Stimulated activated effector memory CD8-positive, alpha-beta T cell treated with anti-CD3 and anti-CD28 coated beads, Interleukin-12 subunit alpha, Interleukin-12 subunit beta, amount 100 ng/mL, for 72 hours (primary cell): Measurements from ENCODE around the gene KCND3.

Experiments
- ATAC-seq: fragments of 150-1000 bp; cut with Tn5 transposase; 2 replicates; pipeline ENCODE4 v1.10.0; 2021
- DNase-seq, 2 donors: peaks; one replicate each; pipeline ENCODE4 v3.0.0; 2021 to 2022; ENCODE audit warnings: low spot score in 2 of 2
- H3K27ac Mint-ChIP-seq: one replicate; pipeline ENCODE4 v1.8.0; 2022; ENCODE audit warnings: mild to moderate bottlenecking, mixed read lengths
- H3K36me3 Mint-ChIP-seq: one replicate; pipeline ENCODE4 v1.8.0; 2022; ENCODE audit warnings: mild to moderate bottlenecking, mixed read lengths
- H3K4me1 Mint-ChIP-seq: one replicate; pipeline ENCODE4 v1.8.0; 2022; ENCODE audit warnings: mixed read lengths
- H3K4me3 Mint-ChIP-seq: one replicate; pipeline ENCODE4 v1.8.0; 2022; ENCODE audit warnings: mild to moderate bottlenecking, mixed read lengths
- H3K9me3 Mint-ChIP-seq: one replicate; pipeline ENCODE4 v1.8.0; 2022; ENCODE audit warnings: mixed read lengths

KCND3 gene

DNA sequence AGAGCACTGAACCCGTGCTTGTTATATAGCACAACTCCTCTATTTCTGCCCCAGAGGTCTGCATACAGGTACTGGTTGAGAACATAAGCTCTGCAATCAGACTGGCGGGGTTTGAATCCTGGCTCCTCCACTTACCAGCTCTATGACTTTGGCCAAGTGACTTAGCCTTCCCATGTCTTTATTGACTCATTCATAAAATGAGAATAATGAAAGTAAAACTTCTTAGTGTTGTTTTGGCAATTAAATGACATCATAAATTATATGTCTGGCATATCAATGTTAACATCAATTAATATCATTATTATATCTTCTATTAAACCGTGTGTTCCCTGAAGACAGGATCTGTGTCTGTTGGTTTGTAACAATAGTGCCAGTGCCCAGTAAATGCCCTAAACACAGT is 254.6 kb downstream of the KCND3 start:
- Mint-ChIP-seq H3K4me3 (no peak overlapping the region), H3K36me3 (no peaks in the 10 kb centered on the region), H3K4me1 (peaks cover 28% of the 10 kb centered on the region)

DNA sequence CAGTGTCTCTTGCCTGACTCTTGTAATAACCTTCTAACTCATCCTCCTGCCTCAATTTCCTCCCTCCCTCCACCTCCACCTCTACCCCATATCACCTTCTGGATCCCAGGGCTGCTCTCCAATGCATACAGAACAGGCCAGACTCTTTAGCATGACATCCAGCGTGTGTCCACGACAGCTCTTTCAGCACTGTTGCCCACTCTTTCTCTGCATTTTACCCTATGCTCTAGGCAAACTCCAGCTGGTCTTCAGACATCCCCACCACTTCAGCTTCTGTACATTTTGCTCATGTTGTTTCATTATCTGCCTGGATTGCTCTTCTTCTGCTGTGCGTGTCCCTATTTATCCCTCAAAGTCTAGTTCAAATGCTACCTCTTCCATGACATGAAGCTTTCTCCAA is 255.0 kb downstream of the KCND3 start:
- no peak for ATAC-seq
- Mint-ChIP-seq H3K4me3 (no peak overlapping the region), H3K4me1 (peaks cover 25% of the 10 kb centered on the region), H3K9me3 (no peaks in the 10 kb centered on the region), H3K36me3 (no peaks in the 10 kb centered on the region), H3K27ac (no peak overlapping the region)
- no peak for DNase-seq

More for the DNA sequence above, 254.6 kb downstream of the KCND3 start:
- ATAC-seq (no peak), DNase-seq (no peak)
- Mint-ChIP-seq H3K27ac (no peak overlapping the region), H3K9me3 (no peaks in the 10 kb centered on the region)

DNA sequence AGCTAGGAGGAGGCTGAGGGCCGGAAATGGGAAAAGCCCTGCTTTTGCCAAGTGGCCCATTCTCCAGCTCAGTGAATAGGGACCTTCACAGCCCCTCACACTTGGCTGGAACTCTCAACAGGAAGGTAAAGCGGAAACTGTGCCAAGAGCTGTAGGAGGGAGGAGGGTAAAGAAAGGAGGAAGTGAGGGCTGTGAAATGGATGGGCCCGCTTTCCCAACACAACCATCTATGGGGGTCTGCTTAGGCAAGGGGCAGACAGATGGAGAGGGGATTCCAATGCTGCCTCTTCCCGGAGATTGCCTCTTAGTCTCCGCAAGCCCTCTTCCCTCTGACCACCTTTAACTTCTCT is 255.5 kb downstream of the KCND3 start:
- Mint-ChIP-seq H3K4me1 (peaks cover 23% of the 10 kb centered on the region), H3K9me3 (no peaks in the 10 kb centered on the region), H3K27ac (peak overlapping the region; percentile 11), H3K4me3 (no peak overlapping the region), H3K36me3 (no peaks in the 10 kb centered on the region)
- DNase-seq (no peak), ATAC-seq (no peak)

DNA sequence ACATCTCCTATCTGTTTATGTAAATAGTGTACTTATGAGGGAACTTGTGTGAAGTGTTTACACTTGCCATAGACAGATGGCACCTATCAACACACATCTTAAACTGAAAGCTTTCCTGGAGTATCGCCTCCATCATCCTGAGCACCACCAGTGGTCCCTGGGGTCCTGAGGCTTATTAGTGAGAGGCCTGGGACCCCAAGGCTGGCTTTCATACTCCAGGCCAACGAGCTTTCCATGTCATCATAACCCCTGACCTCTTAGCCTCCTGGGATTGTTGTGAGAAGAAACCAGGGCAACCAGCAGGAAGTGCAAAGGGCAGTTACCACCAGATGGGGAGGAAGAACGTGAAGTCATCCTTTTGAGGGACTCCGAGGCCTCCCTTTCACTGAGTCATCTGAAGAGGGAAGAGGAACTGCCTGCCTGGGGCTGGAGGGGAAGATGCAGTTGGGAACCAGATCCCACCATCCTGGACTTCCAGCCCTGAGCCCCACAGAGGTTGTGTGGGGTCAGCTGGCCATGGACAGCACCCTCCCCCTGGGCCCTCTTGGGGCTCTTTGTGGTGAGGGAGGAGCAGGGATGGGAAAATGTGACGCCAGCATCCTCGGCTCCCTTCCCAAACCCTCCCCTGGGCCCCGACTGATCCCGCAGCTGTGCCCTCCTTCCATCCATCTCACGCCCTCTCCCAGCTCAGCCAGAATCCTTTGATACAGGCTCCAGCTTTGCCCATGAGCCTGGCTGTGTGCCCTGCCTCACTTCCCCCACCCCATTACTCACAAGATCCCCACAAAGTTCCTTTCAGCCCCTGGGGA is 256.1 kb downstream of the KCND3 start:
- H3K4me1 Mint-ChIP-seq, result peaks cover 18% of the 10 kb centered on the region
- H3K36me3 Mint-ChIP-seq, result no peaks in the 10 kb centered on the region
- no peak overlapping the region for H3K4me3 Mint-ChIP-seq
- H3K9me3 Mint-ChIP-seq, result no peaks in the 10 kb centered on the region
- no peak for DNase-seq
- H3K27ac Mint-ChIP-seq, result peak overlapping the region; percentile 11
- ATAC-seq, result peak; percentile 65

DNA sequence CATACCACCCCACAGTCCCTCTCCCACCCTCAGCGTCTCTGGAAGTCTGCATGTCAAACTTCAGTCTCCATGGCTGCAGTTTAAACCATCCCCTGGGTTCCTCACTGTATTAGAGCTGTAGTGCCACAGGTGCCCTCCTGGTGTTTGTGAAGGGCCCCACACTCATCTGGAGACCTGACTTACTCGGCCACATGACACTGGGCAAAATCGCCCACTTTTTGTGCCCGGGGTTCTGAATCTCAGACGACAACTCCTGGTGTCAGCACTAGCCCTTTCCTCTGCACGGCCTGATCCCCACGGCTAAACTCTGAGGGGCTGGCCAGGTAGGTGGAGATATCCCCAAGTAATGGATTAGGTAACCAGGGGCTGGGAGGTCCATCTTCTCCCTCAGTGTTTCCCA is 256.8 kb downstream of the KCND3 start:
- Mint-ChIP-seq H3K9me3 (no peaks in the 10 kb centered on the region), H3K4me1 (peaks cover 12% of the 10 kb centered on the region), H3K27ac (no peak overlapping the region), H3K36me3 (peaks cover 5% of the 10 kb centered on the region), H3K4me3 (no peak overlapping the region)
- ATAC-seq (no peak), DNase-seq (no peak)

DNA sequence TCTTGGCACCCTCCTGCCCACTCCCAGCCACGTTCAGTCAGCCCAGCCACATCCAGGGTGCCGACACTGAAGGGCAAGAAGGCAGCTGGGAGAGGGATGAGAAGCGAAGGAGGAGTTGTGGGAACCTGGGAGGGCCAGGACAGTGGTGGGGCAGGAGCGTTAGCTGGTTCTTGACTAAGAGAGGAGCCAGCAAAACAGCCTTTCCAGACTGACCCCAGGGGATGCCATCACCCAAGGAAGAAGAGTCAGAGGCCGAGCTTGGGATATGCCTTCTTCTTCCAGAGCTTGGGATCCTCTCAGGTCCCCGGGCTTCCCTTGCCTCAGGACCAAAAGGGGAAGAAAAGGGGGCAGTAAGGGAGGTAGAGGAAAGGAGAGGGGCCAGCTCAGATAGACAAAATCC is 257.5 kb downstream of the KCND3 start:
- DNase-seq (no peak), ATAC-seq (no peak)
- Mint-ChIP-seq H3K27ac (no peak overlapping the region), H3K9me3 (no peaks in the 10 kb centered on the region), H3K4me1 (peaks cover 6% of the 10 kb centered on the region), H3K36me3 (peaks cover 5% of the 10 kb centered on the region), H3K4me3 (no peak overlapping the region)

DNA sequence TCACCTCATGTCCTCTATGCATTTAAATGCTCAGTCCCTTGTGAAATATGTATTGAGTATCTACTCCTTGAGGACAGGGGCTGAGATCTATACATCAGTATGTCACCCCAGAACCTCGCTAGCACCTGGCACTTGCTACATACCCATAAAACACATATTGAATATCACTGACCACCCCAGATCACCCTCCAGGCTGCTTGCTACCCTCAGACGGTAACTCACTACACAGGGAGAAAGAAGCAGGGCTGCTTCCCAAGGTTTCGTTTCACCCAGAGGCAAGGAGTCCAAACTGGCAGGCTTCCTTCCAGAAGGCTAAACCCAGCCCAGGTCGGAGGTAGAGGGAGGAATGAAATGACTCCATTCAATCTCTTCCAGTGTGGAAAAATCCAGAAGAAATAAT is 258.8 kb downstream of the KCND3 start:
- Mint-ChIP-seq H3K36me3 (peaks cover 11% of the 10 kb centered on the region), H3K4me3 (no peak overlapping the region), H3K4me1 (peaks cover 6% of the 10 kb centered on the region), H3K9me3 (no peaks in the 10 kb centered on the region), H3K27ac (no peak overlapping the region)
- no peak for DNase-seq
- no peak for ATAC-seq

DNA sequence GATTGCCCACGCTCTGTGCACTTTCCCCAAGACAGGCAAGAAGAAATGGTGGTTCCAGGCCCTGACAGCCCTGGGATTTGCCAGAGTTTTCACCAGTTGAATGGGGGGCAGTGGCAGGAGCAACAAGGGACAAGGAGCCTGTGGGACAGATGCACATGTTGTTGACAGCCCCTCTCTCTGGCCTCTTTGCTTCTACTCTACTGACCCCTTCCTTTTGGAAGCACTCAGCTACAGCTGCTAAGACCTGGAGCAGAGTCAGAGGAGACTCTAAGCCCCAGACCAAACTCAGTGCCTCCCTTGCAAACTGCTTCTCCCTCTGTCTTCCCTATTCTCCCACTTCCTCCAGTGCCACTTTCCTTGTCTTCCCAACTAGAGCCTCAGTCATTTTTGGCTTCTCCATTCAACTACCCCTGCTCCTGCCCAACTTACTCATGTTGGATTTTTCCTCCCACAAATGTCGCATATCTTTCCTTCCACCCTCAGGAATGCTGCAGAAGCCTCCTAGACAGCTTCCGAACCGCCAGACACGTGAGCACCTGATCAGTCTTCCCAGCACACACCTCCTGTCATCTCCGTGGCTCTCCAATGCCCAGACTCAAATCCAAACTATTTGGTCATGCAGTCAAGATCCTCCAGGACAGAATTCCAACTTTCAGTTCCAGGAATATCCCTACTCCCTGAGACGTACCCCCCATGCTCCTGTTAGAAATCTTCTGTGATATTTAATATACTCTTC is 259.4 kb downstream of the KCND3 start:
- H3K9me3 Mint-ChIP-seq, result no peaks in the 10 kb centered on the region
- ATAC-seq (no peak), DNase-seq (no peak)
- H3K27ac Mint-ChIP-seq, result no peak overlapping the region
- peaks cover 6% of the 10 kb centered on the region for H3K4me1 Mint-ChIP-seq
- peaks cover 11% of the 10 kb centered on the region for H3K36me3 Mint-ChIP-seq
- no peak overlapping the region for H3K4me3 Mint-ChIP-seq

DNA sequence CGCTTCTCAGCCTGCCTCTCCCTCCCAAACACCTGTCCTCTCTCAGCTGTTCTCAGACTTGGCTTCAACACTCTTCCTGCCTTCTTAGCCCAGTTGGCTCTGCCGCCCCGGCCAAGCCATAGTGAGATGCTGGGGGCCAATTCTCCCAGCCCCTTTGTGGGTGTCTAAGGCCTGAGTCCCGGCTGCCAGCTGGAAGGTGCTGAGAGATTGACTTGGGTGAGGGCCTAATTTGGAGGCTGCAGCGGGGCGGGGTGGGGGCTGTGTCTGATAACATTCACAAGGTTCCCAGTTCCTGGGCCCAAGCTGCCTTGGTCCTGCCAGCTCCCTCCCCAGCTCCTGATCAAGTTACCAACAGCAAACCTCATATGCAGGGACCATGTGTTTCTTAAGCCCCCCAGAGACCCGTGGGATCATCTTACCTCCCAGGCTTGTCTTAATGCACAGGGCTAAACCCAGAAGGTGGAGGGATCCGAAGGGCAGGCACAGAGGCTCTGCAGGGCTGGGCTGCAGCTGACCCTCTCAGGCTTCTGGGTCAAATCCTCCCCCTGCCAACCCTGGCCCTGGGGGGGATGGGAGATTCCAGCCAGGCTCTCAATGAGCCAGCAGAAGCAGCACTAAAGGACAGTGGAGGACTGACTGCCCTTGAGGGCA is 260.1 kb downstream of the KCND3 start:
- ATAC-seq, result no peak
- H3K36me3 Mint-ChIP-seq, result peaks cover 11% of the 10 kb centered on the region
- H3K4me1 Mint-ChIP-seq, result peaks cover 6% of the 10 kb centered on the region
- no peak overlapping the region for H3K4me3 Mint-ChIP-seq
- no peak for DNase-seq
- H3K9me3 Mint-ChIP-seq, result no peaks in the 10 kb centered on the region
- no peak overlapping the region for H3K27ac Mint-ChIP-seq

DNA sequence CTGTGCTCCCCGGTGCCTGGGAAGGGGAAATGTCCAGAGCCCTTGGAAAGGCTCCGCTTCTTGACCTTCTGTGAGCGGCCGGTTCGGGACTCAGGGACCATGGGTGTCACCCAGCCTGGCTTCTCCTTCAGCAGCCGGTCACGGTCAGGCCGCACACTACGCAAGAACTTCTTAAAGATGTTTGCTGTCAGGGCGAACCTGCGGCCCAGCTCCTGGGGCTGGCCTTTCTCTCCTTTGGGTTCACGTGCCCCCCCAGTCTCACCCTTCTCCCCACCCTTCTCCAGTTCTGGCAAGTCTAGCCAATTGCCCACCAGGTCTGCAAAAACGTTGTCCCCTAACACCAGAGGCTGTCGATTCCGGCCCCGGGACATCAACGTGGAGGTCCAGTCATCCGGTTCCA is 262.4 kb downstream of the KCND3 start:
- peaks cover 9% of the 10 kb centered on the region for H3K4me1 Mint-ChIP-seq
- H3K4me3 Mint-ChIP-seq, result no peak overlapping the region
- ATAC-seq, result no peak
- H3K27ac Mint-ChIP-seq, result no peak overlapping the region
- H3K36me3 Mint-ChIP-seq, result peaks cover 22% of the 10 kb centered on the region
- peak in 1 of 2 donors; percentile 43 for DNase-seq
- no peaks in the 10 kb centered on the region for H3K9me3 Mint-ChIP-seq

DNA sequence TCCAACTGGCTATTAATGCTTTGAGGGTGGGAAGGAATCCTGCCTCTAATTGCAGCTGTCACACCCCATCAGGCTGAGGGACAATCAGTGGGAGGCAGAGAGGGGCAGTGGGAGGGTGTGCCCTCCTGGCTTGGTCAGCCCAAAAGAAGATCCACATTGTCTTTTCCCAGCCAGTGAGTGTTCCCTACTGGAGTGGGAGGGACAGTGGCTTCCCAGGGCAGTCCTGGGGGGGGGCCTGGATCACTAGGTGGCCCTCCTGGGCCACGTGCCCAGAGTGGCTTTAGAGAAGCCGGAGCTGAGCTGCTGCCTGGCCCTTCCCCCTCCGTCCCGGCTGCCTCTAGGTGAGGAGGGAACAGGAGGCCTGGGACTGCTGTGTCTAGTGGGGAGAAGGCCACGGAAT is 264.3 kb downstream of the KCND3 start:
- Mint-ChIP-seq H3K36me3 (peaks cover 41% of the 10 kb centered on the region), H3K4me3 (no peak overlapping the region), H3K27ac (peak overlapping the region; percentile 19), H3K4me1 (peaks cover 23% of the 10 kb centered on the region), H3K9me3 (no peaks in the 10 kb centered on the region)
- ATAC-seq (no peak), DNase-seq (no peak)

DNA sequence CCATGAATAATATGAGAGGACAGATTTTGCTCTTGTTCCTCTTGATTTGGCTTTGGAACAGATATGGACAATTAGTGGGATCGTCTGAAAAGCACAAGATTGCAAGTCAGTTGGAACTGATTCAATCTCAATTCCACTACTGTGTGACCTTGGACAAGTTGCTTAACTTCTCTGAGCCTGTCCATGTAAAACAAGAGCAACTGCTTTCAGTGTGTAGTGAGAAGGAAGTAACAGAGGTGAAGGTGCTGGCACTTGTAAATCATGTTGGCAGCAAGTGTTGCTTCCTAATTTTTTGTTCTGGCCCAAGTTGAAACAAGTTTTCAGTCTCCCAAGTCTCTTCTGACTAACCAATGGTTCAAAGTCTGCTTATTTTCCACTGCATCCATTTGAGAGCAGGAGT is 265.6 kb downstream of the KCND3 start:
- H3K27ac Mint-ChIP-seq, result no peak overlapping the region
- H3K4me3 Mint-ChIP-seq, result no peak overlapping the region
- no peak for ATAC-seq
- H3K36me3 Mint-ChIP-seq, result peaks cover 53% of the 10 kb centered on the region
- DNase-seq, result no peak
- no peaks in the 10 kb centered on the region for H3K9me3 Mint-ChIP-seq
- H3K4me1 Mint-ChIP-seq, result peaks cover 28% of the 10 kb centered on the region

DNA sequence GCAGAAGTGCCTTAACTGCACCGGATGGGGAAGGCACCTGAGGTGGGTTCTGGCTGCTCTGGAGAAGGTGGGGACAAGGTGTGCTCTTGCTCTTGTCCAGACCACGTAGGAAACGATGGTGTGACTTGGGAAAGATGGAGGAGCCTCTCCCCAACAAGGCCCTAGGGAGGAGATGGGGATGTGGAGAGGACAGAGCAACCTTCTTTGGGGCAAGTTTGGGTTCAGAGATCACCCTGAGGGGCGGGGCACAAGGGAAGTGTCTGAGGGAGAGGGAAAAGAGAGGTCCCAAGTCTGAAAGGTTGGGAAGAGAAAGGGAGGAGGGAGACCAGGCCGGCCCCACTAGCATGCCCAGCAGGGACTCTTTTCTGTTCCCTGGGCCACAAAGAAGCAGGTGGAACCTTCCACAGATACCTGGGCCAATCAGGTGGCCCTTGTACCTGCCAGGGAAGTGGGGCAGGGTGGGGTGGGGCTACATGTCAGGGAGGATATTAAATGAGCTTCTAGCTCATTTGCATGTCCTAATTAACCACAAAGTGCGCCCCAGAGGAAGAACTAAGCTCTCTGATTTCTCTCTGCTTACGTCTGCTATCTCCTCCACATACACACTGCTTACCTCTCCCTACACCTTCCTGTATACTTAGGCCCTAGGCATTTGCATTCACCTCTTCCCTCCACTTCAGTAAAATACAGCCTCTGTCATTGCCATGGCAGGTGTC is 266.2 kb downstream of the KCND3 start:
- DNase-seq, result peak in 1 of 2 donors; percentile 47
- H3K4me1 Mint-ChIP-seq, result peaks cover 28% of the 10 kb centered on the region

DNA sequence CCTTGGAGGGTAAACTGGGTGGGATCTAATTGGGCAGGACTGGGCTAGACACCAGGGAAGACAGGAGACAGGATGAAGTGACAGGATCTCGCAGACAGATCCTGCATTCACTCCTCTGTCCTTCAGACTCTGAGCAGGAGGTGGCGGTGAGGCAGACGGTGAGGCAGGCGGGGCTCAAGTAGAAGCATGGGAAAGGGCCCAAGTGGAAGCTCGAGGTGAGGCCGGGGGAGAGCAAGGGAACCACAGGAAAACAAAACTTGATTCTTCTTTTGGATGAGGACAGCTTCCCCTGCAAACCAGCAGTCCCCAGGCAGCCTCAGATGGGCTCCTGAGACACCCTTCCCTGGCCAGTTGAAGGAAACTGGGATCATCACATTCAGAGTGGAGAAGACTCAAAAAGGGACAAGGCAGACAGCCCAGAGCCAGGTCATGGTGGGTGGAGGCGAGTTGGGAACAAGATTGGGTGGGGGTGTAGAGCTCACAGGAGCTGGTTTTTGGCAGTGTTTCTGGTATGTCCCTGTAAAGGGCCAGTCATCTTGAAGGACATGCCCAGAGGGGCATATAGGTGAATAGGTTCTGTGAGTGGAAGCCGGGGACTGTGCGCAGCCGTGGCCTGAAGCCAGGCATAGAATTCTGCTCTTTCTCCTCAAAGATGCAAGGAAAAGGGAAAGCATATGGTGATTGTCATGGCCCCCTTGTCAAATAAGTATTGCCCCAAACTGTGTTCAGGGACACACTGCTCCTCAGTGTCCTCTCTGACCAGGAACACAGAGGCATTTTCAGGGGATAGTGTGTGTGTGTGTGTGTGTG is 268.3 kb downstream of the KCND3 start:
- no peak overlapping the region for H3K4me3 Mint-ChIP-seq
- H3K36me3 Mint-ChIP-seq, result peaks cover 69% of the 10 kb centered on the region
- peaks cover 44% of the 10 kb centered on the region for H3K4me1 Mint-ChIP-seq
- peak overlapping the region; percentile 83 for H3K27ac Mint-ChIP-seq
- no peaks in the 10 kb centered on the region for H3K9me3 Mint-ChIP-seq
- ATAC-seq (peak; percentile 9), DNase-seq (no peak)

More for the DNA sequence above, 266.2 kb downstream of the KCND3 start:
- H3K4me3 Mint-ChIP-seq, result no peak overlapping the region
- ATAC-seq, result no peak
- peak overlapping the region; percentile 68 for H3K27ac Mint-ChIP-seq
- H3K9me3 Mint-ChIP-seq, result no peaks in the 10 kb centered on the region
- H3K36me3 Mint-ChIP-seq, result peaks cover 59% of the 10 kb centered on the region
